BLaER1 treated with 17β-estradiol and CSF1 and Interleukin-3, amounts not matched to agents 10 nM and 100 nM (cell line): Measurements from ENCODE around the gene KCNQ1OT1.

Experiments used
- H3K27ac ChIP-seq, 11 experiments: shearing (Covaris generic); formaldehyde crosslinking; 2 replicates each; pipeline ENCODE4 v1.8.1; 2022
- H3K27me3 ChIP-seq, 11 experiments: shearing (Covaris generic); formaldehyde crosslinking; 2 replicates each; pipeline ENCODE4 v1.8.1; 2022
- H3K36me3 ChIP-seq, 11 experiments: shearing (Covaris generic); formaldehyde crosslinking; 2 replicates each; pipeline ENCODE4 v1.8.1; 2022
- H3K4me1 ChIP-seq, 10 experiments: shearing (Covaris generic); formaldehyde crosslinking; 2 replicates each; pipeline ENCODE4 v1.8.1; 2022
- H3K4me2 ChIP-seq, 11 experiments: shearing (Covaris generic); formaldehyde crosslinking; 2 replicates each; pipeline ENCODE4 v1.8.1; 2022
- H3K4me3 ChIP-seq, 10 experiments: shearing (Covaris generic); formaldehyde crosslinking; 2 replicates each; pipeline ENCODE4 v1.8.1; 2022
- H3K9ac ChIP-seq, 11 experiments: shearing (Covaris generic); formaldehyde crosslinking; 2 replicates each; pipeline ENCODE4 v1.8.1; 2022
- H3K9me3 ChIP-seq, 11 experiments: shearing (Covaris generic); formaldehyde crosslinking; replicated peaks in 1 of 11; 2 replicates each; pipeline ENCODE4 v1.8.1; 2022
- H4K20me1 ChIP-seq, 11 experiments: shearing (Covaris generic); formaldehyde crosslinking; 2 replicates each; pipeline ENCODE4 v1.8.1; 2022
- Cebpa-rat ChIP-seq, 11 experiments: shearing (Covaris generic); IDR thresholded peaks; 2 replicates each; pipeline ENCODE4 v1.8.1; 2022

Gene KCNQ1OT1

GRCh38 chr11:2675540-2675939 lies 24.3 kb downstream of the KCNQ1OT1 start:
- Histone ChIP-seq H3K4me1 (peaks cover 42 to 84% (median 62%) of the 10 kb centered on the region in 10 experiments), H3K27me3 (no peaks in the 10 kb centered on the region), H3K9ac (no peak overlapping the region), H3K27ac (peak overlapping the region in 3 of 11 experiments; percentile 15 to 52 (median 45); a peak in 6 of 22 replicates), H3K4me3 (no peak overlapping the region), H3K4me2 (peak overlapping the region in 5 of 11 experiments; percentile 19 to 80 (median 57); a peak in 10 of 22 replicates), H3K9me3 (no peaks in the 10 kb centered on the region; a peak in 1 of 22 replicates), H3K36me3 (peaks cover 0 to 27% (median 12%) of the 10 kb centered on the region in 11 experiments; a peak in 10 of 22 replicates), H4K20me1 (peaks cover 0 to 75% (median 5%) of the 10 kb centered on the region in 11 experiments; a peak in 10 of 22 replicates)
- no peak for TF ChIP-seq Cebpa-rat (IDR thresholded peaks at IDR 0.05)

GRCh38 chr11:2674658-2675131 lies 25.1 kb downstream of the KCNQ1OT1 start:
- Histone ChIP-seq H3K27me3 (no peaks in the 10 kb centered on the region), H3K36me3 (peaks cover 1 to 33% (median 18%) of the 10 kb centered on the region in 11 experiments; a peak in 14 of 22 replicates), H3K9me3 (no peaks in the 10 kb centered on the region; a peak in 1 of 22 replicates), H3K4me1 (peaks cover 44 to 81% (median 63%) of the 10 kb centered on the region in 10 experiments), H4K20me1 (peaks cover 0 to 81% (median 5%) of the 10 kb centered on the region in 11 experiments; a peak in 10 of 22 replicates), H3K9ac (no peak overlapping the region), H3K4me3 (no peak overlapping the region), H3K4me2 (peak overlapping the region in 7 of 11 experiments; percentile 11 to 80 (median 52); a peak in 8 of 22 replicates), H3K27ac (peak overlapping the region in 2 of 11 experiments; percentile 13 to 52; a peak in 2 of 22 replicates)
- TF ChIP-seq Cebpa-rat (IDR thresholded peaks at IDR 0.05), result no peak

- no peaks in the 10 kb centered on the region; a peak in 1 of 22 replicates for H3K9me3 ChIP-seq
- H3K4me2 ChIP-seq, result peak overlapping the region in 10 of 11 experiments; percentile 11 to 80 (median 32); a peak in 16 of 22 replicates
- peaks cover 5 to 41% (median 26%) of the 10 kb centered on the region in 11 experiments; a peak in 17 of 22 replicates for H3K36me3 ChIP-seq
- H3K4me3 ChIP-seq, result no peak overlapping the region
- peak overlapping the region in 2 of 11 experiments; percentile 13 to 52; a peak in 3 of 22 replicates for H3K27ac ChIP-seq
- peaks cover 42 to 74% (median 63%) of the 10 kb centered on the region in 10 experiments for H3K4me1 ChIP-seq
- no peak for TF ChIP-seq Cebpa-rat (IDR thresholded peaks at IDR 0.05)
- H3K27me3 ChIP-seq, result no peaks in the 10 kb centered on the region
- H4K20me1 ChIP-seq, result peaks cover 0 to 77% (median 6%) of the 10 kb centered on the region in 11 experiments; a peak in 10 of 22 replicates
- no peak overlapping the region for H3K9ac ChIP-seq
Measured at GRCh38 chr11:2673871-2674471, 25.8 kb downstream of the KCNQ1OT1 start.

- Histone ChIP-seq H4K20me1 (peaks cover 0 to 70% (median 6%) of the 10 kb centered on the region in 11 experiments; a peak in 10 of 22 replicates), H3K4me2 (peak overlapping the region in 6 of 11 experiments; percentile 19 to 80 (median 46); a peak in 5 of 22 replicates), H3K4me3 (no peak overlapping the region), H3K27me3 (no peaks in the 10 kb centered on the region), H3K27ac (no peak overlapping the region), H3K36me3 (peaks cover 5 to 48% (median 30%) of the 10 kb centered on the region in 11 experiments; a peak in 18 of 22 replicates), H3K9ac (no peak overlapping the region), H3K9me3 (no peaks in the 10 kb centered on the region; a peak in 1 of 22 replicates), H3K4me1 (peaks cover 40 to 68% (median 57%) of the 10 kb centered on the region in 10 experiments)
- TF ChIP-seq Cebpa-rat (IDR thresholded peaks at IDR 0.05), result no peak
Measured at GRCh38 chr11:2673250-2673610, 26.6 kb downstream of the KCNQ1OT1 start.

DNA sequence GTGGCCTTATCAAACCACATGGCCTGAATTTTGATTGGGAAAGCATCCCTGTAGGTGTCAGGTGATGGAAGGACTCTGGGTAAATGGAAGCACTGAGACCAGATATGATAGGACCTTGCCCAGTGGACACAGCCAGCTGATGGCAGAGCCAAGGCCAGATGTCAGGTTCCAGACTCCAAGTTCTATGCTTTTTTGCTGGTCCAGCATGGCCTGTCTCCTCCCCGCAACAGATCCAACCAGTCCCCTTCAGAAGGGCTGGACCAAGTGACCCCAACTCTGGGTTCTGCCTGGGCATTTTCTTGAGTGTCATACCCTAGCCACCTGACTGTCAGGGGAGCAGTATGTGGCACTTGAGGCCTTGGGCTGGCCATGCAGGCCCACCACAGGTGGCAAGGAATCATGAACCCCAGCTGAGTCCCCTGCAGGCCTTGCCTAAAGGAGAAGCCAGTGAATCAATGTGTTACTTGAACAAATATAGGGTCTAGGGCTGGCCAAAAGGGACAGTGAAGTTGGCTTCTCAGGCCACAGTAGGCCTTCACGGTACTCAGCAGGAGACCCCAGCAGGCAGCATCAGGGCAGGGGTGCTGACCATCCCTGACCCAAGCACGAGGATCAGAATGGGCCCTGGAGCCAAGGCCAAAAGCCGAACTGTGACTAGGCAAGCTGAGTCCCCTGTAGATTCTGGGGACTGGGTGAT lies 27.1 kb downstream of the KCNQ1OT1 start:
- TF ChIP-seq Cebpa-rat (IDR thresholded peaks at IDR 0.05), result no peak
- no peaks in the 10 kb centered on the region for H3K27me3 ChIP-seq
- H3K9me3 ChIP-seq, result no peaks in the 10 kb centered on the region; a peak in 1 of 22 replicates
- no peak overlapping the region for H3K27ac ChIP-seq
- H4K20me1 ChIP-seq, result peaks cover 0 to 70% (median 6%) of the 10 kb centered on the region in 11 experiments; a peak in 10 of 22 replicates
- peak overlapping the region in 1 of 11 experiments; percentile 34; a peak in 1 of 22 replicates for H3K4me2 ChIP-seq
- peaks cover 5 to 53% (median 35%) of the 10 kb centered on the region in 11 experiments; a peak in 19 of 22 replicates for H3K36me3 ChIP-seq
- H3K4me1 ChIP-seq, result peaks cover 40 to 71% (median 54%) of the 10 kb centered on the region in 10 experiments
- no peak overlapping the region for H3K9ac ChIP-seq
- no peak overlapping the region for H3K4me3 ChIP-seq

DNA sequence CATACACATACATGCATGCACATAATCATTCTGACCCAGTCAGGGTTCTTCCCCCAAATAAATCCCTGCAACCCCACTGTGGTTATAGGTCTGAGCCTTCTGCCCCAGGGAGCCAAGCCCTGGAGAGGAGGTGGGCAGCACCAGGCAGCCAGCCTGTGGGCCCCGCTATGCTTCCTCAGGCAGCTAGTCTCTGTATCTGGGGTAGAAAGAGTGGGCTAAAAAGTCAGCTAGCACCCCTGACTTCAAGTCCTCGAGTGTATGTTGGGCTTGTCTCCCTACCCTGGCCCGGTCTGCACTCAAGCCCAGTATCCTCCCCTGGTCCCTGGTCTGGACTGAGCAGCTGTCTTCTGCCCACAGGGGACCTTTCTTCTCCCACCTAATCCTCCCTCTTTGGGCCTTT lies 28.0 kb downstream of the KCNQ1OT1 start:
- H3K27me3 ChIP-seq, result no peaks in the 10 kb centered on the region
- 0 out of 22 replicates have a peak overlapping the region, but pooled peaks of 1 of the 11 experiments have one; percentile 4 for H3K27ac ChIP-seq
- H3K9me3 ChIP-seq, result peaks cover 0 to 5% (median 0%) of the 10 kb centered on the region in 11 experiments; a peak in 2 of 22 replicates
- peaks cover 5 to 59% (median 40%) of the 10 kb centered on the region in 11 experiments; a peak in 19 of 22 replicates for H3K36me3 ChIP-seq
- H4K20me1 ChIP-seq, result peaks cover 0 to 69% (median 6%) of the 10 kb centered on the region in 11 experiments; a peak in 10 of 22 replicates
- peak overlapping the region in 8 of 11 experiments; percentile 26 to 58 (median 50); a peak in 10 of 22 replicates for H3K4me2 ChIP-seq
- no peak overlapping the region for H3K9ac ChIP-seq
- H3K4me3 ChIP-seq, result no peak overlapping the region
- no peak for TF ChIP-seq Cebpa-rat (IDR thresholded peaks at IDR 0.05)
- peaks cover 33 to 69% (median 45%) of the 10 kb centered on the region in 10 experiments for H3K4me1 ChIP-seq

DNA sequence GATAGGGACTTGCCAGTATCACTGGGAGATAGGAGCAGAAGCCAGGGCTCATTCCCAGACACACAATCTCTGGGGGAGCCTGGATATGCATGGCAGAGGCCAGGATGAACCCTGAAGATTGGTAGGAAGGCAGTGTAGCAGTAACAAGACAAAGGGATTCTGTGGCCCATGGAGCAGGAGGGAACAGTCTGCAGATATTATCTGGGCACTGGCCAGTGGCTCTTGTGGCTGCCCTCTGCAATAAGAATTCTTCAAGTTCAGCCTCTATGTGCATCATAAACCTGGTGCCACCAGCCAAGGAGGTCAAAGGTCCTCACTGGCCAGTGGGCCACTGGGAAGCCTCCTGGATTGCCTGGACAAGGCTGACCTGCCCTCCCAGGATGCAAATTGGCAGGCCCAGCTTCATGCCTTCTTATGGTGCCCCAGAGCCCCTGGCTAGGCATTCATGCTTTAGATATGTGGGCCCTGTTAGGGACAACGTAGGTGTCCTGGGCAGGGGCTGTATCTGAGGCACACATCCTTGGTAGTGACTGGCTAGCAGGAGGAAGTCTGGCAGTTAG lies 29.2 kb downstream of the KCNQ1OT1 start:
- Histone ChIP-seq H3K9me3 (peaks cover 0 to 16% (median 4%) of the 10 kb centered on the region in 11 experiments; a peak in 9 of 22 replicates), H3K27ac (no peak overlapping the region), H3K4me3 (no peak overlapping the region), H3K27me3 (no peaks in the 10 kb centered on the region), H3K36me3 (peaks cover 5 to 70% (median 43%) of the 10 kb centered on the region in 11 experiments; a peak in 20 of 22 replicates), H4K20me1 (peaks cover 0 to 57% (median 4%) of the 10 kb centered on the region in 11 experiments; a peak in 10 of 22 replicates), H3K4me2 (peak overlapping the region in 8 of 11 experiments; percentile 26 to 58 (median 50); a peak in 16 of 22 replicates), H3K9ac (no peak overlapping the region), H3K4me1 (peaks cover 24 to 61% (median 38%) of the 10 kb centered on the region in 10 experiments)
- TF ChIP-seq Cebpa-rat (IDR thresholded peaks at IDR 0.05), result no peak
